HEK293 (cell line): Measurements from ENCODE around the gene C3AR1.
"Not testable (repeated sequence)": the region's sequence is repeated elsewhere in the genome, so short reads cannot be mapped to it uniquely, and the experiment has no call there.

Experiments
- HIC1 ChIP-seq: fragments of 450-650 bp; formaldehyde crosslinking; IDR thresholded peaks from 2 replicates; pipeline ENCODE4 v1.5.1; 2016; ENCODE audit warnings: missing biosample characterization, missing genetic modification characterization
- PRDM4 ChIP-seq: fragments of 450-650 bp; formaldehyde crosslinking; IDR thresholded peaks from 2 replicates; pipeline ENCODE4 v1.5.1; 2017; ENCODE audit warnings: missing biosample characterization, missing genetic modification characterization
- SETDB1 ChIP-seq: IDR thresholded peaks from one replicate; pipeline ENCODE4 v1.6.1; 2017; ENCODE audit warnings: mild to moderate bottlenecking, low read length, moderate library complexity, mixed read lengths; ENCODE audit not compliant: insufficient read length
- ZBTB7A ChIP-seq: fragments of 450-650 bp; formaldehyde crosslinking; IDR thresholded peaks from 2 replicates; pipeline ENCODE4 v1.5.1; 2016; ENCODE audit warnings: low read depth, missing biosample characterization, missing genetic modification characterization
- ZNF184 ChIP-seq: fragments of 450-650 bp; IDR thresholded peaks from 2 replicates; pipeline ENCODE4 v1.5.1; 2018; ENCODE audit warnings: missing biosample characterization, mild to moderate bottlenecking, missing genetic modification characterization
- TF ChIP-seq, protein P1 (sequence below): fragments of 450-650 bp; formaldehyde crosslinking; IDR thresholded peaks from 2 replicates; pipeline ENCODE4 v1.5.1; 2016; ENCODE audit warnings: missing biosample characterization, missing genetic modification characterization
- TF ChIP-seq, protein P2 (sequence below): fragments of 450-650 bp; formaldehyde crosslinking; IDR thresholded peaks from 2 replicates; pipeline ENCODE4 v1.5.1; 2016; ENCODE audit warnings: missing biosample characterization, missing genetic modification characterization

DNA sequence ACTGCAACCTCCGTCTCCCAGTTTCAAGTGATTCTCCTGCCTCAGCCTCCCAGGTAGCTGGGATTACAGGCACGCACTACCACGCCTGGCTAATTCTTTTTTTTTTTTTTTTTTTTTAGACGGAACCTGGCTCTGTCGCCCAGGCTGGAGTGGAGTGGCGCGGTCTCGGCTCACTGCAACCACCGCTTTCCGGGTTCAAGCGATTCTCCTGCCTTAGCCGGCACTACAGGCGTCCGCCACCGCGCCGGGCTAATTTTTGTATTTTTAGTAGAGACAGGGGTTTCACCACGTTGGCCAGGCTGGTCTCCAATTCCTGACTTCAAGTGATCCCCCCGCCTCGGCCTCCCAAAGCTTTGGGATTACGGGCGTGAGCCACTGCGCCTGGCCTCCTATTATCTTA lies 35.1 kb downstream of the C3AR1 start:
- TF ChIP-seq ZBTB7A (tag by site-specific recombination); ZNF184; PRDM4 (tag by site-specific recombination); HIC1 (tag by site-specific recombination); SETDB1: not testable (repeated sequence)
- TF ChIP-seq, protein P1, sequence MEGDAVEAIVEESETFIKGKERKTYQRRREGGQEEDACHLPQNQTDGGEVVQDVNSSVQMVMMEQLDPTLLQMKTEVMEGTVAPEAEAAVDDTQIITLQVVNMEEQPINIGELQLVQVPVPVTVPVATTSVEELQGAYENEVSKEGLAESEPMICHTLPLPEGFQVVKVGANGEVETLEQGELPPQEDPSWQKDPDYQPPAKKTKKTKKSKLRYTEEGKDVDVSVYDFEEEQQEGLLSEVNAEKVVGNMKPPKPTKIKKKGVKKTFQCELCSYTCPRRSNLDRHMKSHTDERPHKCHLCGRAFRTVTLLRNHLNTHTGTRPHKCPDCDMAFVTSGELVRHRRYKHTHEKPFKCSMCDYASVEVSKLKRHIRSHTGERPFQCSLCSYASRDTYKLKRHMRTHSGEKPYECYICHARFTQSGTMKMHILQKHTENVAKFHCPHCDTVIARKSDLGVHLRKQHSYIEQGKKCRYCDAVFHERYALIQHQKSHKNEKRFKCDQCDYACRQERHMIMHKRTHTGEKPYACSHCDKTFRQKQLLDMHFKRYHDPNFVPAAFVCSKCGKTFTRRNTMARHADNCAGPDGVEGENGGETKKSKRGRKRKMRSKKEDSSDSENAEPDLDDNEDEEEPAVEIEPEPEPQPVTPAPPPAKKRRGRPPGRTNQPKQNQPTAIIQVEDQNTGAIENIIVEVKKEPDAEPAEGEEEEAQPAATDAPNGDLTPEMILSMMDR = not testable (repeated sequence)
- TF ChIP-seq, protein P2, sequence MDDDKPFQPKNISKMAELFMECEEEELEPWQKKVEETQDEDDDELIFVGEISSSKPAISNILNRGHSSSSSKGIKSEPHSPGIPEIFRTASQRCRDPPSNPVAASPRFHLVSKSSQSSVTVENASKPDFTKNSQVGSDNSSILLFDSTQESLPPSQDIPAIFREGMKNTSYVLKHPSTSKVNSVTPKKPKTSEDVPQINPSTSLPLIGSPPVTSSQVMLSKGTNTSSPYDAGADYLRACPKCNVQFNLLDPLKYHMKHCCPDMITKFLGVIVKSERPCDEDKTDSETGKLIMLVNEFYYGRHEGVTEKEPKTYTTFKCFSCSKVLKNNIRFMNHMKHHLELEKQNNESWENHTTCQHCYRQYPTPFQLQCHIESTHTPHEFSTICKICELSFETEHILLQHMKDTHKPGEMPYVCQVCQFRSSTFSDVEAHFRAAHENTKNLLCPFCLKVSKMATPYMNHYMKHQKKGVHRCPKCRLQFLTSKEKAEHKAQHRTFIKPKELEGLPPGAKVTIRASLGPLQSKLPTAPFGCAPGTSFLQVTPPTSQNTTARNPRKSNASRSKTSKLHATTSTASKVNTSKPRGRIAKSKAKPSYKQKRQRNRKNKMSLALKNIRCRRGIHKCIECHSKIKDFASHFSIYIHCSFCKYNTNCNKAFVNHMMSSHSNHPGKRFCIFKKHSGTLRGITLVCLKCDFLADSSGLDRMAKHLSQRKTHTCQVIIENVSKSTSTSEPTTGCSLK (tag by site-specific recombination) = not testable (repeated sequence)
